HEK293T (cell line): Measurements from ENCODE around the gene MFAP4.

Source experiments
- CTCF ChIA-PET: fragments of 350-600 bp; formaldehyde crosslinking; extraction: SDS; loops from one replicate; lab custom pipeline; 2021; ENCODE audit warnings: antibody characterized with exemption, inconsistent platforms; lab: Yijun Ruan, JAX
- POLR2A ChIA-PET: fragments of 350-600 bp; formaldehyde crosslinking; extraction: SDS; loops from one replicate; lab custom pipeline; 2020; ENCODE audit warnings: antibody characterized with exemption, inconsistent platforms; lab: Yijun Ruan, JAX
- DNase-seq: peaks from one replicate; pipeline ENCODE4 v3.0.0; 2012; ENCODE audit warnings: mixed read lengths; ENCODE audit errors: extremely low spot score
- ARNT ChIP-seq: fragments of 450-650 bp; IDR thresholded peaks from 2 replicates; pipeline ENCODE4 v1.6.1; 2017; ENCODE audit warnings: mild to moderate bottlenecking
- BHLHE40 ChIP-seq: fragments of 450-650 bp; IDR thresholded peaks from 2 replicates; pipeline ENCODE4 v1.6.1; 2016; ENCODE audit warnings: mild to moderate bottlenecking, moderate library complexity, borderline replicate concordance
- CTBP1 ChIP-seq: fragments of 450-650 bp; IDR thresholded peaks from 2 replicates; pipeline ENCODE4 v1.6.1; 2016; ENCODE audit warnings: borderline replicate concordance
- ELF4 ChIP-seq: fragments of 450-650 bp; IDR thresholded peaks from 2 replicates; pipeline ENCODE4 v1.6.1; 2017; ENCODE audit warnings: antibody characterized with exemption
- FOXA1 ChIP-seq: fragments of 450-650 bp; IDR thresholded peaks from 2 replicates; pipeline ENCODE4 v1.6.1; 2016; ENCODE audit warnings: mild to moderate bottlenecking
- FOXK2 ChIP-seq: fragments of 450-650 bp; IDR thresholded peaks from 2 replicates; pipeline ENCODE4 v1.6.1; 2016; ENCODE audit warnings: mild to moderate bottlenecking
- FOXM1 ChIP-seq: fragments of 450-650 bp; IDR thresholded peaks from 2 replicates; pipeline ENCODE4 v1.6.1; 2017; ENCODE audit warnings: mild to moderate bottlenecking, borderline replicate concordance
- HDGF ChIP-seq: fragments of 450-650 bp; IDR thresholded peaks from 2 replicates; pipeline ENCODE4 v1.6.1; 2017; ENCODE audit warnings: antibody characterized with exemption, borderline replicate concordance
- L3MBTL2 ChIP-seq: fragments of 450-650 bp; conservative IDR thresholded peaks from 2 replicates; pipeline ENCODE4 v1.6.1; 2016; ENCODE audit warnings: mild to moderate bottlenecking
- LEF1 ChIP-seq: fragments of 450-650 bp; IDR thresholded peaks from 2 replicates; pipeline ENCODE4 v1.6.1; 2017; ENCODE audit warnings: mild to moderate bottlenecking, borderline replicate concordance
- NFRKB ChIP-seq: fragments of 450-650 bp; IDR thresholded peaks from 2 replicates; pipeline ENCODE4 v1.6.1; 2016; ENCODE audit warnings: mild to moderate bottlenecking, moderate library complexity
- PKNOX1 ChIP-seq: fragments of 450-650 bp; IDR thresholded peaks from 2 replicates; pipeline ENCODE4 v1.6.1; 2016
- SP1 ChIP-seq: fragments of 450-650 bp; IDR thresholded peaks from 2 replicates; pipeline ENCODE4 v1.6.1; 2017
- SUZ12 ChIP-seq: fragments of 450-650 bp; IDR thresholded peaks from 2 replicates; pipeline ENCODE4 v1.6.1; 2016; ENCODE audit warnings: mild to moderate bottlenecking
- TARDBP ChIP-seq: fragments of 450-650 bp; IDR thresholded peaks from 2 replicates; pipeline ENCODE4 v1.6.1; 2016
- ZNF384 ChIP-seq: fragments of 450-650 bp; IDR thresholded peaks from 2 replicates; pipeline ENCODE4 v1.6.1; 2016

Gene MFAP4

GRCh38 chr17:19398301-19399181 lies 11.6 kb upstream of the MFAP4 start:
- ChIA-PET POLR2A (interaction anchor here (3.0 kb wide), 1 partner anchor 20 kb away, joined by 12 read pairs; the partner anchor contains the start of gene MAPK7), CTCF (no interaction called here)
- TF ChIP-seq SP1 (no peak), ELF4 (no peak), PKNOX1 (no peak), HDGF (no peak), ARNT (no peak), ZNF384 (no peak)
- no peak for DNase-seq

- no peak for DNase-seq
- CTCF ChIA-PET = interaction anchor here (0.5 to 1.3 kb wide), 3 partner anchors 20 to 71 kb away, joined by 3 to 6 read pairs (median 3); partner anchors contain the start of gene B9D1
- POLR2A ChIA-PET = interaction anchor here (3.0 kb wide), 1 partner anchor 19 kb away, joined by 12 read pairs; the partner anchor contains the start of gene MAPK7
- TF ChIP-seq NFRKB = no peak
- no peak for TF ChIP-seq FOXK2
- TF ChIP-seq FOXM1 = no peak
- TF ChIP-seq TARDBP = no peak
- TF ChIP-seq ELF4 = no peak
- no peak for TF ChIP-seq FOXA1
- TF ChIP-seq PKNOX1 = no peak
- TF ChIP-seq SP1 = no peak
- no peak for TF ChIP-seq ZNF384
- no peak for TF ChIP-seq CTBP1
- TF ChIP-seq LEF1 = no peak
- no peak for TF ChIP-seq ARNT
- no peak for TF ChIP-seq SUZ12
- TF ChIP-seq BHLHE40 = no peak
- no peak for TF ChIP-seq HDGF
- no peak for TF ChIP-seq L3MBTL2
These were observed 10.6 kb upstream of the MFAP4 start for GRCh38 chr17:19397556-19398041.

GRCh38 chr17:19392303-19392702 lies 5.3 kb upstream of the MFAP4 start:
- TF ChIP-seq FOXA1 = no peak
- TF ChIP-seq HDGF = no peak
- TF ChIP-seq TARDBP = no peak
- no peak for TF ChIP-seq ELF4
- TF ChIP-seq SP1 = no peak
- TF ChIP-seq ARNT = no peak
- TF ChIP-seq BHLHE40 = no peak
- TF ChIP-seq L3MBTL2 = no peak
- no peak for TF ChIP-seq NFRKB
- TF ChIP-seq CTBP1 = no peak
- TF ChIP-seq FOXK2 = no peak
- no peak for TF ChIP-seq FOXM1
- TF ChIP-seq ZNF384 = no peak
- TF ChIP-seq SUZ12 = no peak
- DNase-seq = no peak
- POLR2A ChIA-PET = interaction anchor here (1.3 to 9.6 kb wide), 2 partner anchors 8 to 13 kb away, joined by 3 to 112 read pairs; partner anchors contain the start of gene MAPK7
- CTCF ChIA-PET = no interaction called here

GRCh38 chr17:19391432-19391831 lies 4.4 kb upstream of the MFAP4 start:
- DNase-seq = no peak
- TF ChIP-seq BHLHE40 (no peak), TARDBP (no peak), FOXA1 (no peak), LEF1 (no peak), HDGF (no peak), PKNOX1 (no peak), ARNT (no peak), ELF4 (no peak), SP1 (no peak), SUZ12 (no peak), FOXK2 (no peak), ZNF384 (no peak), L3MBTL2 (no peak), NFRKB (no peak), FOXM1 (no peak), CTBP1 (no peak)
- POLR2A ChIA-PET = interaction anchor here (9.6 kb wide), 1 partner anchor 12 kb away, joined by 112 read pairs; the partner anchor contains the start of gene MAPK7
- CTCF ChIA-PET = no interaction called here

- ChIA-PET CTCF (no interaction called here), POLR2A (interaction anchor here (1.7 to 9.6 kb wide), 2 partner anchors 9 to 12 kb away, joined by 3 to 112 read pairs; partner anchors contain the start of gene MAPK7)
- no peak for DNase-seq
- TF ChIP-seq LEF1 (no peak), HDGF (no peak), BHLHE40 (no peak), FOXM1 (no peak), L3MBTL2 (no peak), TARDBP (no peak), SP1 (no peak), NFRKB (no peak), ZNF384 (no peak), FOXK2 (no peak), FOXA1 (no peak), ARNT (no peak), SUZ12 (no peak), ELF4 (no peak), PKNOX1 (no peak), CTBP1 (no peak)
These were observed 4.0 kb upstream of the MFAP4 start for GRCh38 chr17:19390951-19391350.
